Cardiac muscle cell (in vitro differentiated cells and primary cell): Measurements from ENCODE around the gene RRP9. TPM values are rescaled to one million over a fixed set of nuclear protein-coding genes. Genes with fewer than 3 reads are reported as not detected.

Experiments used
- DNase-seq, 2 donors: peaks; one replicate each; pipeline versions ENCODE4 v3.0.0 to v3.0.0-alpha.2; 2010 to 2017; ENCODE audit warnings: low read depth in 1 of 2, low spot score in 1 of 2
- H3K27ac ChIP-seq: fragments of 200-600 bp; sonication (generic); 2 replicates; pipeline ENCODE4 v1.5.1; 2016
- H3K27me3 ChIP-seq: fragments of 200-600 bp; sonication (generic); 2 replicates; pipeline ENCODE4 v1.6.0; 2016; ENCODE audit warnings: control low read depth
- H3K36me3 ChIP-seq: fragments of 200-600 bp; sonication (generic); 2 replicates; pipeline ENCODE4 v1.5.1; 2016; ENCODE audit warnings: control low read depth
- H3K4me1 ChIP-seq: fragments of 200-600 bp; sonication (generic); 2 replicates; pipeline ENCODE4 v1.8.1; 2017; ENCODE audit warnings: low read depth, mild to moderate bottlenecking, mixed run types
- H3K4me3 ChIP-seq: fragments of 200-600 bp; sonication (generic); 2 replicates; pipeline ENCODE4 v1.5.1; 2016; ENCODE audit warnings: mild to moderate bottlenecking
- H3K9me3 ChIP-seq: fragments of 200-600 bp; sonication (generic); 2 replicates; pipeline ENCODE4 v1.5.1; 2017; ENCODE audit warnings: low read depth, mild to moderate bottlenecking, control low read depth
- CTCF ChIP-seq: IDR thresholded peaks from 2 replicates; pipeline ENCODE4 v1.5.1; 2012; ENCODE audit warnings: low read depth, mild to moderate bottlenecking, low read length
- polyA plus RNA-seq: library from polyadenylated mRNA; unstranded; fragments of >200 nt; fragmentation: Nextera tagmentation; extraction: Ambion mirVana; gene quantifications from 2 replicates; pipeline ENCODE4 v1.2.1, GENCODE V29; 2016
- total RNA-seq: library from RNA; depleted of rRNA; stranded (reverse); fragments of >200 nt; gene quantifications from 2 replicates; pipeline ENCODE4 v1.2.3, GENCODE V29; 2016

Gene RRP9
- total and polyA plus RNA-seq, 2 experiments from 2014 or later: 22.3 to 38.2 TPM

DNA sequence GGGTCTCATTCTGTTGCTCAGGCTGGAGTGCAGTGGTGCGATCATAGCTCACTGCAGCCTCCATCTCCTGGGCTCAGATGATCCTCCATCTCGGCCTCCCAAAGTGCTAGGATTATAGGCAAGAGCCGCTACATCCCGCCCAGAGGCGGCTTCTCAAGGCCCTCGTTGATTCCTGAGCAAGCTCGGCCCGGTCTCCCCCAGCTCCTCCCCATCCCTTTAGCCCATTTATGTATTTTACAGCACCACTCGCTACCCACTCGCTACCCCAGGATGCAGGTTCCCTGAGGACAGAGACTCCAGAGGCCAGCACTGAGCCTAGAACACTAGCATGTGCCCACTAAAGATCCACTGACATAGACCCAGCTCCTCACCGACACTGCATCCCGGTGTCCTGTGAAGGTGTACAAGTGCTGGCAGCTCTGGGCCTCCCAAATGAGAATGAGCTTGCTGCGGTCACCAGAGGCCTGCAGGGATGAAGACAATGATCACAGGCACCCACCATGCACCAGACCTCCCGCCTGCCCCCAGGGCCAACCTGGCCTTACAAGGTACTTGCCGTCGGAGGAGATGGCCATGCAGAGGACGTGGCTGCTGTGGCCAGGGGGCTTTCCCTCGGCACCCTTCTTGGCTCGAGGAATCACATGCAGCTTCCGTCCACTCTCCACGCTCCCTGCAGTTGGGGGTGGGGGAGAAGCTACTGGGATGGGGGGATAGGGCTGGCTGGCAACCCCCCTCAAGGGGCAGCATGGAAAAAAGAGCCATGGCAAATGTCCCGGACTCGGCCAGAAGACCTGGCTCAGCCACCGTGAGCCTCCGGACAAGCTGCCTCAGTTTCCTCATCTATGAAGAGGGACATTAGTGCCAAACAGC is 5.6 kb downstream of the RRP9 start:
- no peak overlapping the region for H3K4me3 ChIP-seq
- DNase-seq: no peak
- peaks cover 6% of the 10 kb centered on the region for H3K4me1 ChIP-seq
- peaks cover 25% of the 10 kb centered on the region for H3K36me3 ChIP-seq
- TF ChIP-seq CTCF: no peak
- no peak overlapping the region for H3K27ac ChIP-seq
- no peaks in the 10 kb centered on the region for H3K9me3 ChIP-seq
- H3K27me3 ChIP-seq: no peaks in the 10 kb centered on the region

DNA sequence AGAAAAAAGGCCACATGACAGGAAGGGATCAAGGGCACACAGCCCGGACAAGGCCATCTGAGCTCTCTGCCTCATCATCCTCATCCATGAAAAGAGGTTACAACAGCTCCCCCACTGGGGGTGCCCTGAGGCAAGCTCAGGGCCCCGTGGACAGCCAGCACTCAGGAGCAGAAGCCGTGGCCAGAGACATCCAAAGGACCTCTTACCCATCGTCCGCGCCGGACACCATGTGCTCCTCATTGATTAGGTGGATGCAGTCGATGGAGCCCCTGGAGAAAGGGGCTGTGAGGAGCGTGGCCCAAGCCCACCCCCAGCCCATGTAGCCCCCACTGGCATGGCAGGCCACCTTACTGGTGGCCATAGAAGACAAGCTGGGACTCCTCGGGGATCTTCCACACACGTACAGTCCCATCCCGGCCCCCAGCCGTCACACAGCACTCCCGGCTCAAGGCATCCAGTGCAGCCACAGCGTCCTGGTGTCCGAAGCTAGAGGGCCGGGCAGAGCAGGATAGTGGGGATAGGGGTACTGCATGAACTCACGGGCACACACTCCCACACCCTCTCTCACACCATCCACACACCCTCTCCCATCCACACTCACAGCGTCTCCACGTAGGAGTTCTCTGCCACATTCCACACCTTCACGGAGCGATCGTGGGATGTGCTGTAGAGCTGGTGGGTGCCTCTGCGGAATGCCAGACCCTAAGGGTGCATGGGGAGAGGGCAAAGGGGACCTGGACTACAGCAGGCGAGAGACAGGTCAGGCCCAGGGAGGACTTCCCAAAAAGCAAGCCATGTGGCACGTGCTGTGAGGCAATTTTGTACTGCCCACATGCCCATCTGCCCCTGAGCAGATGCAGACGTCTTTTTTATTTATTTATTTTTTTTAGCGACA is 6.5 kb downstream of the RRP9 start:
- no peak for DNase-seq
- TF ChIP-seq CTCF: no peak
- H3K4me1 ChIP-seq: no peaks in the 10 kb centered on the region
- H3K36me3 ChIP-seq: peaks cover 25% of the 10 kb centered on the region
- no peaks in the 10 kb centered on the region for H3K9me3 ChIP-seq
- H3K27ac ChIP-seq: no peak overlapping the region
- H3K27me3 ChIP-seq: no peaks in the 10 kb centered on the region
- no peak overlapping the region for H3K4me3 ChIP-seq

DNA sequence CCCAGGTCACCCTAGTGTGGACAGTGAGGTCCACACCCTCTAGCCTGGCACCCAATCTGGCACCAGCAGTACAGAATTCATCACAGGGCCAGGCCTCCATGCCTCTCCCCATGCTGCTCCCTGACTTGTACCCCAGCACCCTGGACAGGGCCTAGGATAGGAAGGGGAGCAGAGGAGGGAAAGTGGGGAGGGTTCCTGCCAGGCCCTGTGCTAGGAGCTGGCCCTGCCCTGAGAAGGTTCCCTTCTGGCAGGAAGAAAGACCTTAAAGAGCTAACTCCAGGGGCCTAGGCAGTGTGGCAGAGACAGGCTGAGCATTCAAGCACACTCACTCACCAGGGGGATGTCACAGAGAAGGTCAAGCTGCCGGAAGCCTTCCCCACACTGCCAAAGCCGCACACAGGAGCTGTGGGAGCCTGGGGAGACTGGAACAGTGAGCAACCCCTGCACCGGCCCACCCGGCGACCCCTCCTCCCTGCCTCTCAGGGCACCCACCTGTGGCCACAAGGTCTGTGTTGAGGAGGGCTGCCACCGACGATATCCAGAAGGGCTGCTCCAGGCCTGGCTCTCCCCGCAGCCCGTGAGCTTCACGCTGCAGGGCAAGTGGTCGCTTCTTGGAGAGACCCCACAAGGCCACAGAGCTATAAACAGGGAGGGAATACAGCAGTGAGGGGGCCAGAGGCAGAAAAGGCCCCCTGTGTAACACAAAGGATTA is 7.4 kb downstream of the RRP9 start:
- peaks cover 25% of the 10 kb centered on the region for H3K36me3 ChIP-seq
- H3K27ac ChIP-seq: no peak overlapping the region
- H3K9me3 ChIP-seq: no peaks in the 10 kb centered on the region
- H3K4me1 ChIP-seq: no peaks in the 10 kb centered on the region
- H3K4me3 ChIP-seq: no peak overlapping the region
- TF ChIP-seq CTCF: no peak
- no peaks in the 10 kb centered on the region for H3K27me3 ChIP-seq
- DNase-seq: no peak

DNA sequence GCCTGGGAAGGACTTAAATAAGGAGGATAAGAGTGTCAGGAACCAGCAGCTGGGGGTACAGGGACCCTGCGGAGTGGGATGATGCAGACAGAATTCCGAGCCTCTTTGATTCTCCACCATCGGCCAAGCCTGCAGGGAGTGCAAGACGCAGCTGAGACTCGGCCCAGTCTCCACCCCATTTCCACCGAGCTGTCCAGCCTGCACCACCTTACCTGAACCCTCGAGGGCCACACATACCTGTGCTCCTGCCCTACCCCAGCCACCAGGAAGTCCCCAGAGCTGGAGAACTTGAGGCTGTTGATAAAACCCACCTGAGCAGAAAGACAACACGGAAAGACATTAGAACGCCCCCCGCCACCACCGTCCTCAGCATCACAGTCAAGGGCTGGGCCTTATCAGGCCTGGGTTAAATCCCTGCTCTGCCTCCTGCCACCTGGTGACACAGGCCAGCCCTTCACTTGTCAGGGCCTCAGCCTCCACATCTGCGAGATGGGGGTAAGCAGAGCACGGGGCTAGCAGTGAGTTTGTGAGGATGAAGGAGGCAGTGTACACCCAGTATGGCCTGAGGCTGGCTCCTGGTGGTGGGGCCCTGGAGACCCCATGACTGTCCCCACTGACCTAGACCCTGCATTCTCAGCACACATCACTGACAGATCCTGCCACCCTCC is 8.1 kb downstream of the RRP9 start:
- H3K4me3 ChIP-seq: no peak overlapping the region
- H3K9me3 ChIP-seq: no peaks in the 10 kb centered on the region
- H3K27me3 ChIP-seq: no peaks in the 10 kb centered on the region
- peaks cover 25% of the 10 kb centered on the region for H3K36me3 ChIP-seq
- DNase-seq: no peak
- no peak overlapping the region for H3K27ac ChIP-seq
- TF ChIP-seq CTCF: no peak
- no peaks in the 10 kb centered on the region for H3K4me1 ChIP-seq
